ENCODE results near the gene NUTM2G.
"Not testable (repeated sequence)": the region's sequence is repeated elsewhere in the genome, so short reads cannot be mapped to it uniquely, and the experiment has no call there.

GRCh38 chr9:96931665-96932064 is 3.0 kb downstream of the NUTM2G start:
- not testable (repeated sequence) for TF ChIP-seq TAF1, POLR2A, POLR2AphosphoS5, POU2F2 (IDR thresholded peaks at IDR 0.05; ENCODE audit: low read depth, low read length)

All from GM12891 (cell line).